PC-9 (cell line): Measurements from ENCODE around the gene ENO4. TPM values are rescaled to one million over a fixed set of nuclear protein-coding genes. Genes with fewer than 3 reads are reported as not detected.

Experiments used
- BruUV-seq: library from RNA; stranded (reverse); fragments of 400-500 nt; replicated peaks from 2 replicates; lab custom pipeline; 2021; lab: Mats Ljungman, UMichigan
- CTCF ChIA-PET: fragments of 300-600 bp; sonication (Branson Sonifier 250); formaldehyde crosslinking; loops from one replicate; lab custom pipeline; 2022; ENCODE audit warnings: antibody characterized with exemption; lab: Charles Lee
- POLR2A ChIA-PET: fragments of 300-600 bp; sonication (Branson Sonifier 250); formaldehyde crosslinking; loops from one replicate; lab custom pipeline; 2022; ENCODE audit warnings: antibody characterized with exemption; ENCODE audit not compliant: unreplicated experiment; lab: Charles Lee
- DNase-seq, 2 experiments: peaks; one replicate each; pipeline versions ENCODE4 v3.0.0 to v3.0.0-alpha.2; 2015 to 2022; ENCODE audit warnings: mixed read lengths in 1 of 2
- H2AFZ ChIP-seq: fragments of 200-600 bp; sonication (generic); 2 replicates; pipeline ENCODE4 v1.8.1; 2017; ENCODE audit warnings: antibody characterized with exemption
- H3F3A ChIP-seq: fragments of 200-600 bp; sonication (generic); 2 replicates; pipeline ENCODE4 v1.8.1; 2017; ENCODE audit warnings: antibody characterized with exemption, mild to moderate bottlenecking, low read depth; ENCODE audit not compliant: insufficient read depth
- H3K27ac ChIP-seq: fragments of 200-600 bp; sonication (generic); 2 replicates; pipeline ENCODE4 v1.6.1; 2016; ENCODE audit warnings: mixed run types
- H3K27me3 ChIP-seq: fragments of 200-600 bp; sonication (generic); 2 replicates; pipeline ENCODE4 v1.6.1; 2016; ENCODE audit warnings: low read depth, mixed run types; ENCODE audit not compliant: insufficient read depth
- H3K36me3 ChIP-seq: fragments of 200-600 bp; sonication (generic); 2 replicates; pipeline ENCODE4 v1.6.1; 2016; ENCODE audit warnings: low read depth, mixed run types
- H3K4me1 ChIP-seq: fragments of 200-600 bp; sonication (generic); replicated peaks from 2 replicates; pipeline ENCODE4 v1.6.1; 2016; ENCODE audit warnings: mixed run types; ENCODE audit not compliant: insufficient read depth
- H3K4me2 ChIP-seq: fragments of 200-600 bp; sonication (generic); 2 replicates; pipeline ENCODE4 v1.6.1; 2017; ENCODE audit warnings: mixed run types
- H3K4me3 ChIP-seq: fragments of 200-600 bp; sonication (generic); 2 replicates; pipeline ENCODE4 v1.6.1; 2016; ENCODE audit warnings: mixed run types
- H3K79me2 ChIP-seq: fragments of 200-600 bp; sonication (generic); 2 replicates; pipeline ENCODE4 v1.6.1; 2017; ENCODE audit warnings: low read depth, mixed run types
- H3K9me2 ChIP-seq: fragments of 200-600 bp; sonication (generic); 2 replicates; pipeline ENCODE4 v1.8.1; 2017; ENCODE audit warnings: mild to moderate bottlenecking; ENCODE audit not compliant: insufficient read depth
- H3K9me3 ChIP-seq: fragments of 200-600 bp; sonication (generic); 2 replicates; pipeline ENCODE4 v1.8.1; 2016; ENCODE audit warnings: low read depth; ENCODE audit not compliant: insufficient read depth
- H4K20me1 ChIP-seq: fragments of 200-600 bp; sonication (generic); 2 replicates; pipeline ENCODE4 v1.8.1; 2017; ENCODE audit not compliant: insufficient read depth
- EZH2 ChIP-seq: fragments of 200-600 bp; sonication (generic); IDR thresholded peaks from 2 replicates; pipeline ENCODE4 v1.8.0; 2017; ENCODE audit warnings: antibody characterized with exemption, low read depth
- intact Hi-C: fragments of 100-400 bp; cut with micrococcal nuclease; formaldehyde crosslinking; loops from one replicate; pipeline ENCODE4 v1.10.0; 2022; ENCODE audit not compliant: unreplicated experiment
- total RNA-seq: library from RNA; stranded (reverse); gene quantifications from 2 replicates; pipeline ENCODE4 v1.2.3, GENCODE V29; 2021
- TF ChIP-seq, protein P1 (sequence below): fragments of 200-600 bp; sonication (generic); conservative IDR thresholded peaks from 2 replicates; pipeline ENCODE4 v1.6.1; 2017; ENCODE audit warnings: mixed run types, antibody characterized with exemption, mild to moderate bottlenecking, moderate library complexity

Gene ENO4
- total RNA-seq, 1 experiment from 2014 or later: 0.79 TPM

DNA sequence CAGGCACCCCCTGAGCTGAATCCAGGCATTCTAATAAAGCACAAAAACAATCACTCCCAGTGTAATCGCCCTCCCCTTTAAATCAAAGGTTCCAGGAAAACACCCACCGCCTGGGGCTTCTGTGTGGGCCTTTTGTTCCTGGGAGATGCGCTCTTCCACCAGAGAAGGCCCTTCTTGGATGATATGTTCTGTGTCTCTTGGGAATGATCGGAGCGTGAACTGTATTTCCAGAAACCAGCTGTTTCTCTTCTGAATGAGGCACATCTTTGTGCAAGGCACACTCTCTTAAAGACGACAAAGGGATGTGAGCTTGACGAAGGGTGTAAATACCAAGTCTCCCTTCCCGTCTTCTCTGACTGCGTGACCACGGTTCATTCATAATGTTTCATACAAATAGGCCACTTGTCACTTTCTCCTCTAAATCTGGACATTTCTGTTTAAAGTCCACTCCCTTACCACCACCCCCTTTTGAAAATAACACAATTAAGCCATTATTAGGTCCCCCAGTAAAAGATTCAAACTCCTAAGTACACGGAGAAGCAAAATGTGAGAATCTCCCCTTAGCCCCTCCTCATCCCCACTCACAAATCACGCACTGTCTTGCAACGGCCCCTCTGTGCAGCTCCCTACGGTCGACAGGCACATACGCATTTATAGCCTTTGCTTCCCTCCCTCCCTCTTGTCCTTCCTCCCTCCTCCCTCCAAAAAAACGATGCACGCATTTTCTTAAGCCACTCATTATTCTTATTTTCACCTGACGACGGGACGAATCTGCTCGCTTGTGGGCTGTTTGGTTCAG is 45.6 kb upstream of the ENO4 start:
- H3K36me3 ChIP-seq: no peaks in the 10 kb centered on the region
- ChIA-PET CTCF (no interaction called here), POLR2A (no interaction called here)
- H3K27ac ChIP-seq: no peak overlapping the region
- H3K4me3 ChIP-seq: no peak overlapping the region
- H3K9me3 ChIP-seq: no peaks in the 10 kb centered on the region
- H3K79me2 ChIP-seq: no peaks in the 10 kb centered on the region
- H3K9me2 ChIP-seq: no peaks in the 10 kb centered on the region
- no peak overlapping the region for H2AFZ ChIP-seq
- no peaks in the 10 kb centered on the region for H3F3A ChIP-seq
- H3K4me2 ChIP-seq: no peak overlapping the region
- H3K4me1 ChIP-seq: no peaks in the 10 kb centered on the region
- BruUV-seq: no TSS peak
- intact Hi-C loops: loop anchor here (10.0 kb wide), 1 partner anchor 201 kb away; the partner anchor contains the start of gene SHTN1
- peaks cover 10% of the 10 kb centered on the region for H3K27me3 ChIP-seq
- no peaks in the 10 kb centered on the region for H4K20me1 ChIP-seq
- TF ChIP-seq, protein P1, sequence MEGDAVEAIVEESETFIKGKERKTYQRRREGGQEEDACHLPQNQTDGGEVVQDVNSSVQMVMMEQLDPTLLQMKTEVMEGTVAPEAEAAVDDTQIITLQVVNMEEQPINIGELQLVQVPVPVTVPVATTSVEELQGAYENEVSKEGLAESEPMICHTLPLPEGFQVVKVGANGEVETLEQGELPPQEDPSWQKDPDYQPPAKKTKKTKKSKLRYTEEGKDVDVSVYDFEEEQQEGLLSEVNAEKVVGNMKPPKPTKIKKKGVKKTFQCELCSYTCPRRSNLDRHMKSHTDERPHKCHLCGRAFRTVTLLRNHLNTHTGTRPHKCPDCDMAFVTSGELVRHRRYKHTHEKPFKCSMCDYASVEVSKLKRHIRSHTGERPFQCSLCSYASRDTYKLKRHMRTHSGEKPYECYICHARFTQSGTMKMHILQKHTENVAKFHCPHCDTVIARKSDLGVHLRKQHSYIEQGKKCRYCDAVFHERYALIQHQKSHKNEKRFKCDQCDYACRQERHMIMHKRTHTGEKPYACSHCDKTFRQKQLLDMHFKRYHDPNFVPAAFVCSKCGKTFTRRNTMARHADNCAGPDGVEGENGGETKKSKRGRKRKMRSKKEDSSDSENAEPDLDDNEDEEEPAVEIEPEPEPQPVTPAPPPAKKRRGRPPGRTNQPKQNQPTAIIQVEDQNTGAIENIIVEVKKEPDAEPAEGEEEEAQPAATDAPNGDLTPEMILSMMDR: no peak
- no peak for DNase-seq

DNA sequence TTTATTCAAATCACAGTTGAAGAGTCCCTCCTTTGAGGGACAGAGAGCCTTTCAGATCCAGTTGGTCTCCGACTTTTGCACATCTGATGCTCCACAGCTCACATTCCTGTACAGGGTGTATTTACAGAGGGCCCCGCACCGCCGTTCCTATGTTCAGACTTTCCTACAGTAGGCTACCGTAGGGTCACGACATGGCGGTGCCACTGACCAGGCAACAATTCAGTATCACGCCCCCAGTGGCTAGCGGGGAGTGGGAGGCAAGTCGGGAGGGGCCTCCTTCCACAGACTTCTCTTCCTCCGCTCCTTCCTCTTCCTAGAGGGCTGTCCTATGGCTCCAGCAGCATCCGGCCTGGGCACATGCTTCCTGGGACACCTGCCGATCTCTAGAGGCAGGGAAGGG is 40.6 kb upstream of the ENO4 start:
- H4K20me1 ChIP-seq: no peaks in the 10 kb centered on the region
- H3K27ac ChIP-seq: no peak overlapping the region
- H3K27me3 ChIP-seq: peaks cover 26% of the 10 kb centered on the region
- TF ChIP-seq, protein P1: no peak
- TF ChIP-seq EZH2: no peak
- no peaks in the 10 kb centered on the region for H3F3A ChIP-seq
- H3K4me2 ChIP-seq: no peak overlapping the region
- H3K9me2 ChIP-seq: no peaks in the 10 kb centered on the region
- POLR2A ChIA-PET: no interaction called here
- H3K9me3 ChIP-seq: no peaks in the 10 kb centered on the region
- no peak overlapping the region for H3K4me3 ChIP-seq
- no peaks in the 10 kb centered on the region for H3K4me1 ChIP-seq
- H2AFZ ChIP-seq: no peak overlapping the region
- no TSS peak for BruUV-seq
- intact Hi-C loops: loop anchor here (10.0 kb wide), 1 partner anchor 196 kb away; the partner anchor contains the start of gene SHTN1
- no peaks in the 10 kb centered on the region for H3K79me2 ChIP-seq
- CTCF ChIA-PET: no interaction called here
- no peaks in the 10 kb centered on the region for H3K36me3 ChIP-seq
- DNase-seq: no peak

DNA sequence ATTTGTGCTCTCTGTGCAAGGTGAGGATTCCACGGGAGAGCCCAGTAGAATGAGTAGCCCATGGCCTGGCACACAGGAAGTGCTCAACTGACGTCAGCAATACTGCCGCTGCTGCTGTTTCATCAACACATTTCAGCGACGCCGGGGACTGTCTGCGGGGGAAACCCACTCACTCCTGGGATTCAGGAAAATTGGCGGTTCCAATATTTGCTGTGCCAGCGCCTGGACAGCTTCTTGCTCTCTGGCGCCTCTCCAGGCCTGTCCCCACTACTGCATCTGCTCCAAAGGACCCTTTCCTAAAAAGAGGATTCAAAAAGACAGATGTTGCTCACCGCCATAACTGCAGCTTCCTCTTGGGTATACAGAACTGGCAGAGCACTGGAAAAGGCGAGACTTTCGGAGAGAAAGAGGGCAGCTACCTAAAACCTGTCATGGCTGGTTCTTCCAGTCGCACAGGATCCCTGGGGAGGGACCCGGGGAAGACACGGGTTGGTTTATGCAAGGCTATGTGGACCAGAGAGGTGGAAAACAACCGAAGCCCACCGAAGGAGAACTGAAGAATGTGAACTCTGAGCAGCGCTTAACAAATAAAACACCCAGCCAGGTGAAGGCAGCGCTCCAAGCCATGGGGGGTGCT is 39.7 kb upstream of the ENO4 start:
- Histone ChIP-seq H2AFZ (no peak overlapping the region), H3K4me2 (peak overlapping the region; percentile 54), H3F3A (no peaks in the 10 kb centered on the region), H4K20me1 (no peaks in the 10 kb centered on the region), H3K4me3 (peak overlapping the region; percentile 27; the same call in 1 of the 2 replicates), H3K9me2 (no peaks in the 10 kb centered on the region), H3K36me3 (no peaks in the 10 kb centered on the region), H3K27me3 (peaks cover 26% of the 10 kb centered on the region), H3K9me3 (no peaks in the 10 kb centered on the region), H3K4me1 (no peaks in the 10 kb centered on the region), H3K79me2 (no peaks in the 10 kb centered on the region), H3K27ac (no peak overlapping the region)
- ChIA-PET POLR2A (no interaction called here), CTCF (interaction anchor here (0.6 kb wide), 1 partner anchor 165 kb away, joined by 4 read pairs; no protein-coding TSS in a partner anchor)
- DNase-seq: peak in 1 of 2 experiments; percentile 37
- BruUV-seq: no TSS peak
- intact Hi-C loops: loop anchor here (10.0 kb wide), 2 partner anchors 75 to 195 kb away; partner anchors contain the start of gene SHTN1
- no peak for TF ChIP-seq EZH2
- TF ChIP-seq, protein P1: peak; percentile 64
